ENCODE measurements around the gene BCAS1. TPM values are rescaled to one million over a fixed set of nuclear protein-coding genes. Genes with fewer than 3 reads are reported as not detected.

Gene BCAS1
- total RNA-seq, 4 donors from 2014 or later: 0.97 to 9.3 (median 4.4) TPM

DNA sequence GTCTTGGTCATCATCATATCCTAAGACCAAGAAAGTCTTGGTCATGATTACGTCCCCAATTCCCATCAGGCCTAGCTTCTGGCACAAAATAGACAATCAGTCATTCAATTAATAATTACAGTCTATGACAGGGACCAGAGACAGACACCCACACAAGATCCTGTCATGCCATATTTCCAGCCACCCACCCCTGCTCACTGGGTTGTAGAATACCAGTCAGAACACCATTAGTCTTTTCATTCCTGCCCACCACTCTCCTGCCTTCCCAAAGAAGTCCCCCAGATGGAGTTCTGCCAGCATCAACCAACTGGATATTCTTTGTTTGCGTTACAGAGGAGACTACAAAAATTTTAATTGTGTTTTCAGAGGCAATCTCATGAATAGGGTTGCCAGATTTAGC lies 81.0 kb downstream of the BCAS1 start:
- Histone ChIP-seq H3K27me3 (peaks cover 0 to 36% (median 0%) of the 10 kb centered on the region in 4 donors), H3K27ac (no peak overlapping the region), H3K9me3 (no peaks in the 10 kb centered on the region), H3K4me3 (no peak overlapping the region), H3K4me1 (no peaks in the 10 kb centered on the region), H3K36me3 (no peaks in the 10 kb centered on the region)
- TF ChIP-seq, protein P1, sequence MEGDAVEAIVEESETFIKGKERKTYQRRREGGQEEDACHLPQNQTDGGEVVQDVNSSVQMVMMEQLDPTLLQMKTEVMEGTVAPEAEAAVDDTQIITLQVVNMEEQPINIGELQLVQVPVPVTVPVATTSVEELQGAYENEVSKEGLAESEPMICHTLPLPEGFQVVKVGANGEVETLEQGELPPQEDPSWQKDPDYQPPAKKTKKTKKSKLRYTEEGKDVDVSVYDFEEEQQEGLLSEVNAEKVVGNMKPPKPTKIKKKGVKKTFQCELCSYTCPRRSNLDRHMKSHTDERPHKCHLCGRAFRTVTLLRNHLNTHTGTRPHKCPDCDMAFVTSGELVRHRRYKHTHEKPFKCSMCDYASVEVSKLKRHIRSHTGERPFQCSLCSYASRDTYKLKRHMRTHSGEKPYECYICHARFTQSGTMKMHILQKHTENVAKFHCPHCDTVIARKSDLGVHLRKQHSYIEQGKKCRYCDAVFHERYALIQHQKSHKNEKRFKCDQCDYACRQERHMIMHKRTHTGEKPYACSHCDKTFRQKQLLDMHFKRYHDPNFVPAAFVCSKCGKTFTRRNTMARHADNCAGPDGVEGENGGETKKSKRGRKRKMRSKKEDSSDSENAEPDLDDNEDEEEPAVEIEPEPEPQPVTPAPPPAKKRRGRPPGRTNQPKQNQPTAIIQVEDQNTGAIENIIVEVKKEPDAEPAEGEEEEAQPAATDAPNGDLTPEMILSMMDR (IDR thresholded peaks at IDR 0.05): no peak
- TF ChIP-seq POLR2A (IDR thresholded peaks at IDR 0.05): no peak
- DNase-seq: no peak
- intact Hi-C loops (cut with DNase I): no loop called here
- 74 to 86% methylated on average over 2 of the region's 2 CpGs for WGBS, 2 donors

DNA sequence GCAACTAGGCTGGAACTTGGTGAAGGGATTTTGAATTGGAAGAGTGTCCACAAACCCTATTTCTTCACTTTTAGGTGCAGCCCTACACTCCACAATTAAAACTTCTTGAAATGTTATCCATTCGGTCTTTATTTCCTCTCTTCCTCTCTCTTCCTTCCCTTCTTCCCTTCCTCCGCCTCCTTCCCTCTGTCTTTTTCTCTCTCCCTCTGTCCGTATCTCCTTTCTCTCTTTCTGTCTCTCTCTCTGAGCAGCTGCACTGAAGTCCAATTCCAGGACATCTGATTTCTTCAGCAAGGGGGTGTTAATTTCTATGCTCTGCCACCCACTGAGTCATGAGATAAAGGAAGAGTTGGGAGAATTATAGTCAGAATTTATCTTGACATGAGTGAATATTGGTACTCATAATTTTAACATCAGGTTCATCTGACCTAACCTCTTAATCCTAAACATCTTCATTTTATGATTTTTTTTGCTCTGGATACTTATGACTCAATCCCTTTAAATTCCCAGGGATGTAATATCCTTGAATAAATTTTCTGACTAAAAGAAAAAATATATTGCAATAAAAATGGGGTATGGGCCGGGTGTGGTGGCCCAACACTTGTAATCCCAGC lies 84.2 kb downstream of the BCAS1 start:
- intact Hi-C loops (cut with DNase I): no loop called here
- no peak for TF ChIP-seq POLR2A (IDR thresholded peaks at IDR 0.05)
- Histone ChIP-seq H3K9me3 (no peaks in the 10 kb centered on the region), H3K36me3 (no peaks in the 10 kb centered on the region), H3K27ac (no peak overlapping the region), H3K27me3 (peaks cover 0 to 30% (median 0%) of the 10 kb centered on the region in 4 donors), H3K4me3 (no peak overlapping the region), H3K4me1 (no peaks in the 10 kb centered on the region)
- DNase-seq: no peak
- 78 to 84% methylated on average over 4 of the region's 4 CpGs for WGBS, 2 donors

DNA sequence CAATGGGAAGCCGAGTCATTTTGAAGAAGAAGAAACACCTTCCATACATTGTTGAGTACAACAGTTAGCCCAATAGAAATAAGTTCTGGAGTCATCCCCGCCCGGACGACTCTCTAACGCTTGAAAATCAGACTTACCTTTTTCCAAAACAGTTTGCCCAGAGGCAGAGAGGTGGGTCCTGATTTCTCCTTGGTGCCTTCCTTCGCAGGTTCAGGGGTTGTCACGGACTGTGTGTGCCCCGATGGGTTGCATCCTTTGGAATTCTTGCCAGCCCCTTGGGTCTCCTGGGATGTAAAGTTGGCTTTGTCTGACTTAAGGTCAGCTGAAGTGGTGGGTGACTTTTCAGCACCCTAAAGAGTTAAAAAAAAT lies 85.3 kb downstream of the BCAS1 start:
- Histone ChIP-seq H3K27ac (peak overlapping the region in 2 of 4 donors; percentile 22 to 54), H3K9me3 (no peaks in the 10 kb centered on the region), H3K36me3 (no peaks in the 10 kb centered on the region), H3K27me3 (peaks cover 0 to 30% (median 0%) of the 10 kb centered on the region in 4 donors), H3K4me3 (no peak overlapping the region), H3K4me1 (no peaks in the 10 kb centered on the region)
- DNase-seq: no peak
- intact Hi-C loops (cut with DNase I): no loop called here
- TF ChIP-seq POLR2A (IDR thresholded peaks at IDR 0.05): no peak
- TF ChIP-seq, protein P1 (IDR thresholded peaks at IDR 0.05): no peak
- WGBS, 2 donors: 83 to 86% methylated on average over 6 to 8 of the region's 8 CpGs

DNA sequence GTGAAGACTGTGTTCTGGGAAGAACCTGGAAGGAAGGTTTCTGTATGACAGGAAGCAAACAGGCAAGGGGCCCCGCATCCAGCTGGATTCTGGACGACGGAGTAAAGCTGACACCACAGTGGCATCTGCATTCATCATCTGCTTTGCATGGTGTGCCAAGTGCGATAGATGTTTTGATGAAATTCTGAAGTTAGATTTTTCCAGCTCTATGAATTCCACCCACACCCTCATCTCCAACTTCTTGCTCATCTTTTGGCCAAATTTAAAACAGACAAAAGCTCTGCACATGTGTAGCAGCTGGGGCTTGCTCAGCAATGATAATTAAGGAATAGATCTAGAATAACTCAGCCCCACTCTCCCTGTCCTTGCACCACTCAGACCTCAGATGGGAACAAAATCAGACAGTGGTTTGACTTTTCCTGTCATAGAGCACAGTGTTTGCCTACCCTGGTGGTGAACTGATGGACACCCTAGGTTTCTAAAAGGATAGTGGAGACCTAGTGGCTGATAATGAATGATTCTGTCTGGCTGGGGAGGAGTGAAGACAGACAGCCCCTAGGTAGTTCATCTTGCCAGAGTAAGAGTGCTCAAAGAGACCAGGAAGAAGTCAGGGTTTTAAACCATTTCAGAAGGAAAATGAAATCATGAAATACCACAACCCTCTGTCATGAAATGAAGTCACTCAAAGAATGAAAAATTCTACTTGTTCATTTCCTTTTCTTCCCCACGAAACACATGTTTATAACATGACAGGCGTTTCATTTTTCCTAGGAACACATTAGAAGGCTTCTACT lies 85.8 kb downstream of the BCAS1 start:
- WGBS, 2 donors: 39 to 63% methylated on average over 6 of the region's 6 CpGs
- TF ChIP-seq, protein P1 (IDR thresholded peaks at IDR 0.05): no peak
- TF ChIP-seq POLR2A (IDR thresholded peaks at IDR 0.05): no peak
- intact Hi-C loops (cut with DNase I): no loop called here
- no peaks in the 10 kb centered on the region for H3K9me3 ChIP-seq
- no peak overlapping the region for H3K4me3 ChIP-seq
- no peak for DNase-seq
- no peaks in the 10 kb centered on the region for H3K4me1 ChIP-seq
- H3K27me3 ChIP-seq: peaks cover 0 to 30% (median 0%) of the 10 kb centered on the region in 4 donors
- H3K27ac ChIP-seq: peak overlapping the region in 2 of 4 donors; percentile 22 to 54
- no peaks in the 10 kb centered on the region for H3K36me3 ChIP-seq

DNA sequence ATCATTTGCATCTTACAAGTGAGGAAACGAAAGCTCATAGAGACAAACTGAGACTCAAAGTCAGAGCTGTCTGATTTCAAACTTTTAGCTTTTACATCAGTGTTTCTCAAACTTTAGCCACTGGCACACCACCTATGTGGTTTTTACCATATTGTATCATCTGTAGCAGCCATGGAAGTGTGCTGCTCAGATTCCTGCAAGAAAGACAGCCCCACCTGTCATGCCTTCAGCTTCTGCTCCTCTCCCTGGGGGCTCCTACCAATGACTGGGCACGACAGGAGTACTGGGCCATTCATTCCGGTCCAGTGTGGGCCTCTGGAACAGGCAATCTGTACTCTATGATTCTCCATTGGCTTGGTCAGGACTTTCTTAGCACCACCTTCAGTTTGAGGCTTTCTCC lies 87.0 kb downstream of the BCAS1 start:
- Histone ChIP-seq H3K4me3 (no peak overlapping the region), H3K36me3 (no peaks in the 10 kb centered on the region), H3K27me3 (peaks cover 0 to 30% (median 0%) of the 10 kb centered on the region in 4 donors), H3K27ac (peak overlapping the region in 1 of 4 donors; percentile 10), H3K4me1 (no peaks in the 10 kb centered on the region), H3K9me3 (no peaks in the 10 kb centered on the region)
- DNase-seq: no peak
- WGBS, 2 donors: 74 to 79% methylated on average over 3 of the region's 3 CpGs
- TF ChIP-seq, protein P1 (IDR thresholded peaks at IDR 0.05): no peak
- TF ChIP-seq POLR2A (IDR thresholded peaks at IDR 0.05): no peak
- intact Hi-C loops (cut with DNase I): no loop called here
